HCT116 (cell line): ENCODE data around the gene DHPS. TPM values are rescaled to one million over a fixed set of nuclear protein-coding genes. Genes with fewer than 3 reads are reported as not detected.

Experiments
- ATAC-seq: fragments of 200-7000 bp; cut with Tn5 transposase; 2 replicates; pipeline ENCODE4 v1.9.1; 2020; ENCODE audit warnings: mild to moderate bottlenecking, moderate library complexity
- BruUV-seq: library from RNA; stranded (reverse); fragments of 400-500 nt; replicated peaks from 2 replicates; lab custom pipeline; 2021; lab: Mats Ljungman, UMichigan
- CTCF ChIA-PET: fragments of 300-600 bp; sonication (Branson Sonifier 250); formaldehyde crosslinking; loops from one replicate; lab custom pipeline; 2021; ENCODE audit warnings: antibody characterized with exemption; lab: Charles Lee
- POLR2A ChIA-PET: fragments of 300-600, 350-600 bp; sonication (Branson Sonifier 250); formaldehyde crosslinking; loops from one replicate; lab custom pipeline; 2021; ENCODE audit warnings: antibody characterized with exemption; lab: Charles Lee
- RAD21 ChIA-PET, 2 experiments: fragments of 300-600 bp; sonication (Branson Sonifier 250); formaldehyde crosslinking; loops; one replicate each; lab custom pipeline; 2023; ENCODE audit warnings: low total read pairs in 2 of 2; ENCODE audit not compliant: uncharacterized antibody in 2 of 2, unreplicated experiment in 2 of 2, low non-redundant PET in 1 of 2; lab: Charles Lee
- DNase-seq: peaks from one replicate; pipeline ENCODE4 v3.0.0-alpha.2; 2010; ENCODE audit warnings: low read depth, low spot score
- H2AFZ ChIP-seq: fragments of 200-600 bp; shearing (Covaris generic), sonication (generic); 2 replicates; pipeline ENCODE4 v1.6.1; 2017; ENCODE audit warnings: low read depth, mixed run types, mixed read lengths, antibody characterized with exemption, low read length; ENCODE audit not compliant: poor library complexity, severe bottlenecking
- H3K27ac ChIP-seq: 2 replicates; pipeline ENCODE4 v1.5.1; 2012; ENCODE audit warnings: low read depth, low read length
- H3K27me3 ChIP-seq: fragments of 200-600 bp; sonication (generic); 2 replicates; pipeline ENCODE4 v1.6.1; 2016; ENCODE audit warnings: mixed run types, low read length, mixed read lengths; ENCODE audit not compliant: insufficient read depth
- H3K36me3 ChIP-seq, 2 experiments: fragments of 200-500 bp in 1 of 2; fragments of 200-600 bp in 1 of 2; sonication (Bioruptor generic) in 1 of 2; sonication (generic) in 1 of 2; 2 replicates each; pipeline versions ENCODE4 v1.5.1 to v1.6.1; 2014 to 2016; ENCODE audit warnings: low read length in 2 of 2, inconsistent platforms in 1 of 2, mixed read lengths in 1 of 2, mixed run types in 1 of 2; ENCODE audit not compliant: insufficient read depth in 2 of 2, control insufficient read depth in 1 of 2
- H3K4me1 ChIP-seq, 2 experiments: fragments of 200-600 bp in 1 of 2; sonication (generic) in 1 of 2; 2 replicates each; pipeline versions ENCODE4 v1.5.1 to v1.6.1; 2012 to 2017; ENCODE audit warnings: low read length in 2 of 2, inconsistent platforms in 1 of 2, mild to moderate bottlenecking in 1 of 2, mixed read lengths in 1 of 2, mixed run types in 1 of 2, moderate library complexity in 1 of 2; ENCODE audit not compliant: insufficient read depth in 2 of 2, control insufficient read depth in 1 of 2
- H3K4me2 ChIP-seq: fragments of 200-600 bp; sonication (generic); 2 replicates; pipeline ENCODE4 v1.6.1; 2017; ENCODE audit warnings: mixed run types, low read length, mixed read lengths
- H3K4me3 ChIP-seq, 2 experiments: fragments of 200-600 bp in 1 of 2; sonication (generic) in 1 of 2; replicated peaks in 1 of 2; 2 replicates each; pipeline ENCODE4 v1.5.1; 2011 to 2016; ENCODE audit warnings: low read length in 2 of 2, control low read depth in 1 of 2, low read depth in 1 of 2, mild to moderate bottlenecking in 1 of 2, mixed read lengths in 1 of 2, mixed run types in 1 of 2
- H3K79me2 ChIP-seq: fragments of 200-600 bp; sonication (generic); 2 replicates; pipeline ENCODE4 v1.6.1; 2017; ENCODE audit warnings: mild to moderate bottlenecking, mixed run types, low read length, moderate library complexity, mixed read lengths; ENCODE audit not compliant: insufficient read depth
- H3K9ac ChIP-seq: fragments of 200-600 bp; sonication (generic); 2 replicates; pipeline ENCODE4 v1.6.1; 2016; ENCODE audit warnings: low read length, mixed read lengths
- H3K9me2 ChIP-seq: fragments of 200-600 bp; sonication (generic), shearing (Covaris generic); 2 replicates; pipeline ENCODE4 v1.6.1; 2017; ENCODE audit warnings: mixed run types, mild to moderate bottlenecking, moderate library complexity; ENCODE audit not compliant: insufficient read depth
- H3K9me3 ChIP-seq, 2 experiments: fragments of 200-500 bp in 1 of 2; fragments of 200-600 bp in 1 of 2; sonication (Bioruptor generic) in 1 of 2; sonication (generic) in 1 of 2; 2 replicates each; pipeline ENCODE4 v1.6.1; 2014 to 2017; ENCODE audit warnings: low read length in 2 of 2, mixed read lengths in 2 of 2, inconsistent platforms in 1 of 2, low read depth in 1 of 2, mild to moderate bottlenecking in 1 of 2, mixed run types in 1 of 2, moderate library complexity in 1 of 2; ENCODE audit not compliant: control insufficient read depth in 1 of 2, insufficient read depth in 1 of 2
- H4K20me1 ChIP-seq: fragments of 200-600 bp; sonication (generic), shearing (Covaris generic); 2 replicates; pipeline ENCODE4 v1.6.1; 2017; ENCODE audit warnings: mixed run types, mild to moderate bottlenecking, moderate library complexity; ENCODE audit not compliant: insufficient read depth
- EGR1 ChIP-seq: IDR thresholded peaks from 2 replicates; pipeline ENCODE4 v1.6.1; 2012; ENCODE audit warnings: low read depth
- ELF1 ChIP-seq: IDR thresholded peaks from 2 replicates; pipeline ENCODE4 v1.6.1; 2012; ENCODE audit warnings: low read depth, borderline replicate concordance
- POLR2A ChIP-seq: IDR thresholded peaks from 2 replicates; pipeline ENCODE4 v1.7.0; 2011; ENCODE audit warnings: borderline replicate concordance; ENCODE audit not compliant: insufficient read depth, insufficient read length; ENCODE audit errors: extremely low read depth
- ZFX ChIP-seq: fragments of 450-650 bp; IDR thresholded peaks from 2 replicates; pipeline ENCODE4 v1.6.1; 2017
- ZNF274 ChIP-seq: fragments of 200-500 bp; sonication (Bioruptor generic); IDR thresholded peaks from 2 replicates; pipeline ENCODE4 v1.6.1; 2014; ENCODE audit warnings: mild to moderate bottlenecking, low read depth, low read length, inconsistent platforms
- intact Hi-C: fragments of 100-400 bp; cut with micrococcal nuclease; formaldehyde crosslinking; loops from 2 replicates; pipeline ENCODE4 v1.10.0; 2022
- total RNA-seq: library from RNA; stranded (reverse); gene quantifications from one replicate; pipeline ENCODE4 v1.2.1, GENCODE V29; 2021; ENCODE audit not compliant: unreplicated experiment
- TF ChIP-seq, protein P1 (sequence below), 3 experiments: fragments of 200-600 bp in 1 of 3; sonication (generic) in 1 of 3; IDR thresholded peaks in 2 of 3; conservative IDR thresholded peaks in 1 of 3; 2 replicates each; pipeline ENCODE4 v1.5.1; 2012 to 2017; ENCODE audit warnings: low read depth in 2 of 3, low read length in 2 of 3, antibody characterized with exemption in 1 of 3, borderline replicate concordance in 1 of 3, control low read depth in 1 of 3, mild to moderate bottlenecking in 1 of 3, mixed read lengths in 1 of 3, mixed run types in 1 of 3, moderate library complexity in 1 of 3; ENCODE audit not compliant: insufficient read depth in 1 of 3

DHPS gene
- total RNA-seq, 1 experiment from 2014 or later = 134 TPM

DNA sequence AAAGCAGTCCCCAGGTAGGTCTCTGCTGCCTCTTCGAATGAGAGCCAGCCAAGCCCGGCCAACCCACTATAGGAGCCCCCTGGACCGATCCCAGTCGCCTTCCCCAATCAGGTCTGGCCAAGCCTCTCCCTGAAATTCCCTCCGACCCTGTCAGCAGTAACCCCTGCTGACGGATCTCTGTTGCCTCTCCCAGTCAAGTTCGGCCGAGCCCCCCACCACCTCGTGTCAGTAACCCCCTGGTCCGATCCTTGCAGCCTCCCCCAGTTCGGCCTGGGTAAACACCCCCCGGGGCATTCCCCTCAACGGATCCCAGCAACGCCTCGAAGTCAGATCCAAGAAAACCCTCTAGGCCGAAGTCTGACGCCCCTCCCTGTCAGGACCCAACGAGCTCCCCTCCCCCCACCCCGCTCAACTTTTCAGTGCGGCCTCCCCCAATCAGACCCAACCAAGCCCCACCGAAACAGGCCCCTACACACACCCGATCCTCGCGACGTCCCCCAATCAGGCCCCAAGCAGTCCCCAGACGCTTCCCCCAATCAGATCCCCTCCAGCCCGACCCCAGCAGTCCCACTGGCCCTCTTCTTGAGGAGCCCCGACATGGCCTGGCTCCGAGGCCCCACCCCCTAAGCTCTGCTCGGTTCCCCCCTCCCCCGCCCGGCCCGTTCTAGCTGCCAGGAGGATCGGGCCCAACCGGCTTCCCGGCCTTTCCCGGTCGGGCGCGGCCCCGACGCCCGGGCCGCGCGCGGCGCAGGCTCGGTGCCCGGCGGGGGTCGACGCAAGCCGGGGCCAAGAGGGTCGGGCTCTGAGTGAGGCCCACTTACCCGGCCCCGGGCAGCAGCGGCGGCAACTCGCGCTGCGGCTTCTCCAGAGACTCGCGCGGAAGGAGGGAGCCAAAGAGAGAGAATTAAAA is 40.2 kb upstream of the DHPS start:
- peaks cover 5 to 21% of the 10 kb centered on the region in 2 experiments; a peak in 2 of 4 replicates for H3K36me3 ChIP-seq
- H3K4me2 ChIP-seq = peak overlapping the region; percentile 78
- peak overlapping the region; percentile 93 for H3K9ac ChIP-seq
- ATAC-seq (peak; percentile 59), DNase-seq (no peak)
- intact Hi-C loops = no loop called here
- no peaks in the 10 kb centered on the region for H4K20me1 ChIP-seq
- ChIA-PET POLR2A (interaction anchor here (1.1 to 3.9 kb wide), 5 partner anchors 12 to 70 kb away, joined by 3 to 32 read pairs (median 15); partner anchors contain the start of genes GET3 and JUNB), CTCF (interaction anchor here (0.6 to 3.0 kb wide), 9 partner anchors 11 to 323 kb away, joined by 3 to 17 read pairs (median 3); partner anchors contain the start of gene TRIR), RAD21 (interaction anchor here in 1 of 2 experiments (1.0 kb wide), 1 partner anchor 12 kb away, joined by 5 read pairs; no protein-coding TSS in a partner anchor)
- peak overlapping the region; percentile 82 to 93 for H3K4me3 ChIP-seq
- no peaks in the 10 kb centered on the region for H3K27me3 ChIP-seq
- H3K9me3 ChIP-seq = no peaks in the 10 kb centered on the region
- peaks cover 67% of the 10 kb centered on the region for H3K79me2 ChIP-seq
- no TSS peak for BruUV-seq
- no peaks in the 10 kb centered on the region for H3K9me2 ChIP-seq
- no peak overlapping the region for H2AFZ ChIP-seq
- peak; percentile 82; the same call in 1 of the 2 replicates for TF ChIP-seq ZFX
- no peak for TF ChIP-seq ELF1
- H3K27ac ChIP-seq = peak overlapping the region; percentile 88
- peaks cover 0 to 41% of the 10 kb centered on the region in 2 experiments; a peak in 3 of 4 replicates for H3K4me1 ChIP-seq

DNA sequence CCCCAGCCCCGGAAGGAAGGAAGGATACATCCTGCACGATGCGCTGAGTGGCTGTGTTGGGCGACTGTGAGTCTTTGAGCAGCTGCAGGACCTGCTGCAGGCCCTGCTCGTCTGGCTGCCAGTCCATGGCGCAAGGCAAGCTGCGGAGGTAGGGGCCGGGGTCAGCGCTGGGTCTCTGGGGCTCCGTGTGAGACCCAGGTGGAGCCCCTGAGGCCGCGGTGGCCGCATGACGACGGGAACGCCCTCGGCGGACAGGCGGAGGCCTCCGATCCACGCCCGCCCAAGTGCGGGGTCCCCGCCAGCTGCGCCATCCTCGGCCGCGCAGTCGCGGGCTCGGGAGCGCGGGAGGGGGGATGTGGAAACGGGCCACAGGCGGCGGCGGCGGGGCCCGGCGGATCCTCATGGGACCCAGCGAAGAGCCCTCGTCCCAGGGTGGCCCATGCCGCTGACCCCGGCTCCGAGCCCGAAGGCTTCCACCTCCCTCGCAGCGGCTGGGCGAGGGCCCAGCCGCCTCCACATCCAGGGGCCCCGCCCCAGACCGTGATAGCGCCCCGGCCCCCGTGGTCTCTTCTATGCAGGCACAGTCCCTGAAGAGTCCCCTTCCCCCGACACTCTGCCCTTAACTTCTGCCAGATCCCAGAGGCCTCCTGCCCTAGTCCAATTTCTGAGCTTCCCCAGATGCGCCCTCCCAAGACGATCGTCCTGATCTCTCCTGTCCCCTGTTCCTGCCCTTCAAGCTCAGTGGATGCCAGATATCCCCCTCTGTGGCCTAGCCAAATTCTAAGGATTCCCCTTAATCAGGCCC is 39.4 kb upstream of the DHPS start:
- ChIA-PET RAD21 (no interaction called here), CTCF (interaction anchor here (0.6 to 1.3 kb wide), 5 partner anchors 12 to 324 kb away, joined by 3 read pairs; no protein-coding TSS in a partner anchor), POLR2A (interaction anchor here (2.5 to 3.9 kb wide), 3 partner anchors 13 to 71 kb away, joined by 15 to 32 read pairs (median 23); partner anchors contain the start of genes GET3 and JUNB)
- Histone ChIP-seq H3K79me2 (peaks cover 75% of the 10 kb centered on the region), H3K9me3 (no peaks in the 10 kb centered on the region), H3K4me1 (peaks cover 0 to 36% of the 10 kb centered on the region in 2 experiments; a peak in 3 of 4 replicates), H3K36me3 (peaks cover 5 to 27% of the 10 kb centered on the region in 2 experiments; a peak in 2 of 4 replicates), H3K9me2 (no peaks in the 10 kb centered on the region), H3K9ac (peak overlapping the region; percentile 93), H3K27me3 (no peaks in the 10 kb centered on the region), H3K4me3 (peak overlapping the region; percentile 82 to 93), H4K20me1 (no peaks in the 10 kb centered on the region), H3K4me2 (peak overlapping the region; percentile 78), H3K27ac (peak overlapping the region; percentile 88), H2AFZ (no peak overlapping the region)
- DNase-seq (no peak), ATAC-seq (no peak)
- no TSS peak for BruUV-seq
- intact Hi-C loops = no loop called here
- TF ChIP-seq POLR2A = no peak
- no peak for TF ChIP-seq EGR1
- no peak for TF ChIP-seq ZNF274
- TF ChIP-seq, protein P1, sequence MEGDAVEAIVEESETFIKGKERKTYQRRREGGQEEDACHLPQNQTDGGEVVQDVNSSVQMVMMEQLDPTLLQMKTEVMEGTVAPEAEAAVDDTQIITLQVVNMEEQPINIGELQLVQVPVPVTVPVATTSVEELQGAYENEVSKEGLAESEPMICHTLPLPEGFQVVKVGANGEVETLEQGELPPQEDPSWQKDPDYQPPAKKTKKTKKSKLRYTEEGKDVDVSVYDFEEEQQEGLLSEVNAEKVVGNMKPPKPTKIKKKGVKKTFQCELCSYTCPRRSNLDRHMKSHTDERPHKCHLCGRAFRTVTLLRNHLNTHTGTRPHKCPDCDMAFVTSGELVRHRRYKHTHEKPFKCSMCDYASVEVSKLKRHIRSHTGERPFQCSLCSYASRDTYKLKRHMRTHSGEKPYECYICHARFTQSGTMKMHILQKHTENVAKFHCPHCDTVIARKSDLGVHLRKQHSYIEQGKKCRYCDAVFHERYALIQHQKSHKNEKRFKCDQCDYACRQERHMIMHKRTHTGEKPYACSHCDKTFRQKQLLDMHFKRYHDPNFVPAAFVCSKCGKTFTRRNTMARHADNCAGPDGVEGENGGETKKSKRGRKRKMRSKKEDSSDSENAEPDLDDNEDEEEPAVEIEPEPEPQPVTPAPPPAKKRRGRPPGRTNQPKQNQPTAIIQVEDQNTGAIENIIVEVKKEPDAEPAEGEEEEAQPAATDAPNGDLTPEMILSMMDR (IDR thresholded peaks at IDR 0.05 in 2 of 3, conservative IDR thresholded peaks at IDR 0.05 in 1 of 3; ENCODE audit: borderline replicate concordance in 1 of 3, insufficient read depth in 1 of 3, low read depth in 2 of 3, low read length in 2 of 3) = no peak
